Neural progenitor cell (in vitro differentiated cells): ENCODE data around the gene PHF20. TPM values are rescaled to one million over a fixed set of nuclear protein-coding genes. Genes with fewer than 3 reads are reported as not detected.

ENCODE experiments used
- DNase-seq: peaks from one replicate; pipeline ENCODE4 v3.0.0-alpha.2; 2016; ENCODE audit warnings: low spot score
- H2AFZ ChIP-seq: fragments of 200-600 bp; sonication (generic); replicated peaks from 2 replicates; pipeline ENCODE4 v1.6.1; 2016; ENCODE audit warnings: antibody characterized with exemption
- H3F3A ChIP-seq: fragments of 200-600 bp; sonication (generic); 2 replicates; pipeline ENCODE4 v1.6.1; 2016; ENCODE audit warnings: antibody characterized with exemption, low read depth
- H3K27ac ChIP-seq: fragments of 200-600 bp; sonication (generic); 2 replicates; pipeline ENCODE4 v1.5.1; 2016; ENCODE audit warnings: mild to moderate bottlenecking
- H3K27me3 ChIP-seq: fragments of 200-600 bp; sonication (generic); 2 replicates; pipeline ENCODE4 v1.6.1; 2016; ENCODE audit warnings: mild to moderate bottlenecking, moderate library complexity
- H3K36me3 ChIP-seq: fragments of 200-600 bp; sonication (generic); 2 replicates; pipeline ENCODE4 v1.5.1; 2016
- H3K4me1 ChIP-seq: fragments of 200-600 bp; sonication (generic); 2 replicates; pipeline ENCODE4 v1.6.1; 2016; ENCODE audit warnings: mixed run types
- H3K4me2 ChIP-seq: fragments of 200-600 bp; sonication (generic); 2 replicates; pipeline ENCODE4 v1.6.1; 2016
- H3K4me3 ChIP-seq: fragments of 200-600 bp; sonication (generic); 2 replicates; pipeline ENCODE4 v1.5.1; 2016
- H3K79me2 ChIP-seq: fragments of 200-600 bp; sonication (generic); 2 replicates; pipeline ENCODE4 v1.6.1; 2016; ENCODE audit warnings: low read depth
- H3K9ac ChIP-seq: fragments of 200-600 bp; sonication (generic); 2 replicates; pipeline ENCODE4 v1.6.1; 2016
- H3K9me3 ChIP-seq: fragments of 200-600 bp; sonication (generic); 2 replicates; pipeline ENCODE4 v1.5.1; 2016; ENCODE audit warnings: low read depth
- H4K20me1 ChIP-seq: fragments of 200-600 bp; sonication (generic); 2 replicates; pipeline ENCODE4 v1.6.1; 2016; ENCODE audit warnings: low read depth
- H3K27ac Mint-ChIP-seq: 3 replicates; pipeline ENCODE4 v1.8.0; 2021; ENCODE audit warnings: mixed read lengths
- H3K27me3 Mint-ChIP-seq: 2 replicates; pipeline ENCODE4 v1.8.0; 2022; ENCODE audit warnings: low read depth, mild to moderate bottlenecking, inconsistent platforms, moderate library complexity, mixed read lengths; ENCODE audit not compliant: insufficient read depth
- H3K36me3 Mint-ChIP-seq: 3 replicates; pipeline ENCODE4 v1.8.0; 2021; ENCODE audit warnings: mixed read lengths
- H3K4me1 Mint-ChIP-seq: 3 replicates; pipeline ENCODE4 v1.8.0; 2021; ENCODE audit warnings: mixed read lengths
- H3K4me3 Mint-ChIP-seq: 3 replicates; pipeline ENCODE4 v1.8.0; 2021; ENCODE audit warnings: mild to moderate bottlenecking, moderate library complexity, mixed read lengths
- H3K9me3 Mint-ChIP-seq: 3 replicates; pipeline ENCODE4 v1.8.0; 2020; ENCODE audit warnings: mixed read lengths
- CTCF ChIP-seq: fragments of 200-600 bp; sonication (generic); IDR thresholded peaks from 2 replicates; pipeline ENCODE4 v1.5.1; 2017; ENCODE audit warnings: antibody characterized with exemption, mild to moderate bottlenecking
- EZH2 ChIP-seq: fragments of 200-600 bp; sonication (generic); IDR thresholded peaks from 2 replicates; pipeline ENCODE4 v1.6.1; 2017; ENCODE audit warnings: antibody characterized with exemption, mild to moderate bottlenecking, moderate library complexity
- EZH2phosphoT487 ChIP-seq: fragments of 200-600 bp; sonication (generic); IDR thresholded peaks from 2 replicates; pipeline ENCODE4 v1.6.1; 2017; ENCODE audit warnings: antibody characterized with exemption
- total RNA-seq: library from RNA; depleted of rRNA; stranded (reverse); fragments of >200 nt; gene quantifications from 2 replicates; pipeline ENCODE4 v1.2.3, GENCODE V29; 2015; ENCODE audit warnings: low replicate concordance

PHF20 gene
- total RNA-seq, 1 donor from 2014 or later: 54.7 TPM

- no peaks in the 10 kb centered on the region for H3K9me3 ChIP-seq
- no peaks in the 10 kb centered on the region for H3F3A ChIP-seq
- Mint-ChIP-seq H3K9me3 (no peaks in the 10 kb centered on the region), H3K4me1 (no peaks in the 10 kb centered on the region), H3K4me3 (no peak overlapping the region), H3K27me3 (peaks cover 3% of the 10 kb centered on the region), H3K36me3 (peaks cover 11% of the 10 kb centered on the region), H3K27ac (no peak overlapping the region)
- no peaks in the 10 kb centered on the region for H3K27me3 ChIP-seq
- no peak overlapping the region for H2AFZ ChIP-seq
- no peak for DNase-seq
- no peaks in the 10 kb centered on the region for H3K79me2 ChIP-seq
- H3K4me3 ChIP-seq: no peak overlapping the region
- H3K27ac ChIP-seq: no peak overlapping the region
- H3K36me3 ChIP-seq: no peaks in the 10 kb centered on the region
- H4K20me1 ChIP-seq: peaks cover 6% of the 10 kb centered on the region
- H3K4me1 ChIP-seq: no peaks in the 10 kb centered on the region
- no peak overlapping the region for H3K9ac ChIP-seq
- no peak overlapping the region for H3K4me2 ChIP-seq
- TF ChIP-seq EZH2 (no peak), CTCF (no peak), EZH2phosphoT487 (no peak)
Observed at GRCh38 chr20:35903843-35904242, 132.0 kb downstream of the PHF20 start.

DNA sequence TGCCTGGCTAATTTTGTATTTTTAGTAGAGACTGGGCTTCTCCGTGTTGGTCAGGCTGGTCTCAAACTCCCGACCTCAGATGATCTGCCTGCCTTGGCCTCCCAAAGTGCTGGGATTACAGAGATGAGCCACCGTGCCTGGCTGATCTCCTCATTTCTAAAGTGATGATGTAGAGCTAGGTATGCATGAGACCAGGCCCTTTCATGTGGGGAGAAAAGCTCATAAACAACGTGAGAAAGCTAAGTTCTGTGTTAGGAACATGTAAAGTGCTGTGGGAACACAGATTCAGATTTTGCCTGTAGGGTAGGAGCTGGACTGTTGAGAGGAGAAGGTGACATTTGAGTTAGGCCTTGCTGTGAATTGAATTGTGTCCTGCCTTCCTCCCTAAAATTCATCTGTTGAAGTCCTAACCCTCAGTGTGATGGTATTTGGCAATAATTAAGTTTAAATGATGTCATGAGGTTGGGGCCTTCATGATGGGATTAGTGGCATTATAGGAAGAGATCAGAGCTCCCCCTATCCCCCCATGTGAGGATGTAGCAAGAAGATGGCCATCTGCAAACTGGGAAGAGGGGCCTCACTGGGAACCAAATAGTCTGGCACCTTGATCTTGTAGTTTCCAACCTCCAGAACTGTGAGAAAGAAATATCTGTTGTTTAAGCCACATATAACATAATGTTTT is 133.3 kb downstream of the PHF20 start:
- peaks cover 6% of the 10 kb centered on the region for H4K20me1 ChIP-seq
- no peak for DNase-seq
- H2AFZ ChIP-seq: no peak overlapping the region
- no peak overlapping the region for H3K4me3 Mint-ChIP-seq
- H3K4me3 ChIP-seq: no peak overlapping the region
- no peak overlapping the region for H3K9ac ChIP-seq
- H3K4me1 ChIP-seq: no peaks in the 10 kb centered on the region
- no peaks in the 10 kb centered on the region for H3K36me3 ChIP-seq
- no peak overlapping the region for H3K4me2 ChIP-seq
- no peaks in the 10 kb centered on the region for H3K27me3 ChIP-seq
- H3K9me3 ChIP-seq: no peaks in the 10 kb centered on the region
- peaks cover 3% of the 10 kb centered on the region for H3K27me3 Mint-ChIP-seq
- no peak for TF ChIP-seq EZH2phosphoT487
- no peak for TF ChIP-seq CTCF
- TF ChIP-seq EZH2: no peak
- no peaks in the 10 kb centered on the region for H3K4me1 Mint-ChIP-seq
- no peak overlapping the region for H3K27ac Mint-ChIP-seq
- peaks cover 14% of the 10 kb centered on the region for H3K36me3 Mint-ChIP-seq
- no peaks in the 10 kb centered on the region for H3F3A ChIP-seq
- H3K79me2 ChIP-seq: no peaks in the 10 kb centered on the region
- no peak overlapping the region for H3K27ac ChIP-seq
- no peaks in the 10 kb centered on the region for H3K9me3 Mint-ChIP-seq

DNA sequence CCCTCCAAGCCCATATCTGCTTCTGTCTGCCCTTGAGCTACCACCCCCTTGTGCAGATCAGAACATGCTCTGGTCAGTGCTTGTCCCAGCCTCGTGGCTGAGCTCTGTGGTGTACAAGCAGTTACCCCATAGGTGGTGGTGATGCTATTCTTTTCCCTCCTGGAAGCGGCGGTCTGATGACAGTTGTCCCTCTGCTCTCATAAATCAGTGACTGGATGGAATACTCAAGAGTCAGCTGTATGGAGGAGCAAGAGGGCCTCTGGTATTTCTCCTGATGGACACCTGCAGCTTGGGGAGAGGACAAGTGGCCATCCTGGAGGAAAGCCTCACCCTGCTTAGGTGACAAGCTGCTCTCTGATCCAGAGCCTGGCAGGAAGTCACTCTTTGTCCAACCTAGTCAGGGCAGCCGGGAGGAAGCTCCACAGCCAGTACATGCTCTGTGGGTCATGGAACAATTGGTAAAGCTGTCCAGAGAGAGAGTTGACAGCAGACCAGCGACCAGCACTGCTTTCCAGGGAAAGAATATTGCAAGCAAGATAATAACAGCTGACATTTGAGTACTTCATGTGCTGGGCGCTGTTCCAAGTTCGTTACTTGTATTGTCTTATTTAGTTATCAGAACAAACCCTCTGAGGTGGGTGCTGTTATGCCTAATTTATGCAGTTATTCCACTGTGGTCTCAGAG is 135.3 kb downstream of the PHF20 start:
- Histone ChIP-seq H3K27me3 (no peaks in the 10 kb centered on the region), H3K27ac (no peak overlapping the region), H3K9me3 (no peaks in the 10 kb centered on the region), H3F3A (no peaks in the 10 kb centered on the region), H3K36me3 (no peaks in the 10 kb centered on the region), H3K9ac (no peak overlapping the region), H3K4me1 (no peaks in the 10 kb centered on the region), H2AFZ (no peak overlapping the region), H3K4me3 (no peak overlapping the region), H4K20me1 (peaks cover 6% of the 10 kb centered on the region), H3K4me2 (no peak overlapping the region), H3K79me2 (no peaks in the 10 kb centered on the region)
- H3K36me3 Mint-ChIP-seq: peaks cover 18% of the 10 kb centered on the region
- H3K4me1 Mint-ChIP-seq: no peaks in the 10 kb centered on the region
- H3K4me3 Mint-ChIP-seq: no peak overlapping the region
- no peak overlapping the region for H3K27ac Mint-ChIP-seq
- no peaks in the 10 kb centered on the region for H3K9me3 Mint-ChIP-seq
- DNase-seq: no peak
- peaks cover 3% of the 10 kb centered on the region for H3K27me3 Mint-ChIP-seq
- TF ChIP-seq CTCF (no peak), EZH2 (no peak), EZH2phosphoT487 (no peak)
